GM12872 (cell line): ENCODE data around the gene BTBD6.

Experiments used
- TF ChIP-seq, protein P1 (sequence below): IDR thresholded peaks from 3 replicates; pipeline ENCODE4 v1.5.1; 2011; ENCODE audit warnings: low read depth, mild to moderate bottlenecking, low read length, moderate library complexity; ENCODE audit not compliant: insufficient read depth

The BTBD6 gene

DNA sequence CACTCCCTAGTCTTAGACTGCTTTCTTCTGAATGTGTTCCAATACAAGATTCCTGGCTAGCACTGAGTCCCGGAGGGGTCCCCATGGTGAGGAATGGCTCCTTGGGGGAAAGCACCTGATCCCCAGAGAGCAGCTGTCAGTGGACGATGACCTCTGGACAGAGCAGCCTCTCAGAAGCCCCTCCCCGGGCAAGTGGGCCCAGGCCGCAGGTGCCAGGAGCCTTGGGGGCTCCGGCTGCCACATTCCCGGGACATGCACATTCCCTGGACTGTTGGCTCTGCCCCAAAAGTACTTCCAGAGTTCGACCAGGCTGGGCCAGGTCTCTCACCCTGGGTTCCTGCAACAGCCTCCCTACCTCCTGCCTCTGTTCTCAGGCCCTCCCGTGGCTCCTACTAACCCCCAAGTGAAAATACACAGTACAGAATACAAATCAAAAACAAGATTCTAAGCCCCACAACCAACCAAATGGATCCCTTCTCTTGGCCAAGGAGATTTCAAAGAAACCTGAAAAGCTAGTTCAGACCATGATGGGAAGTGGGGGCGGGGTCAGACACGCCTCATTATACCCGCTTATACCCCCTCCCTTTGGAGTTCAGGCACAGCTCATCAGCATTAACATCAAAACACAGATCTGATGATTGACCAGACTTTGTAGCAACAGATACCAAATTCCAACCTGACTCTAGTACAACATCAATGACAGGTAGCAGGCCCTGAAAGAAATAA is 23.3 kb upstream of the BTBD6 start:
- TF ChIP-seq, protein P1, sequence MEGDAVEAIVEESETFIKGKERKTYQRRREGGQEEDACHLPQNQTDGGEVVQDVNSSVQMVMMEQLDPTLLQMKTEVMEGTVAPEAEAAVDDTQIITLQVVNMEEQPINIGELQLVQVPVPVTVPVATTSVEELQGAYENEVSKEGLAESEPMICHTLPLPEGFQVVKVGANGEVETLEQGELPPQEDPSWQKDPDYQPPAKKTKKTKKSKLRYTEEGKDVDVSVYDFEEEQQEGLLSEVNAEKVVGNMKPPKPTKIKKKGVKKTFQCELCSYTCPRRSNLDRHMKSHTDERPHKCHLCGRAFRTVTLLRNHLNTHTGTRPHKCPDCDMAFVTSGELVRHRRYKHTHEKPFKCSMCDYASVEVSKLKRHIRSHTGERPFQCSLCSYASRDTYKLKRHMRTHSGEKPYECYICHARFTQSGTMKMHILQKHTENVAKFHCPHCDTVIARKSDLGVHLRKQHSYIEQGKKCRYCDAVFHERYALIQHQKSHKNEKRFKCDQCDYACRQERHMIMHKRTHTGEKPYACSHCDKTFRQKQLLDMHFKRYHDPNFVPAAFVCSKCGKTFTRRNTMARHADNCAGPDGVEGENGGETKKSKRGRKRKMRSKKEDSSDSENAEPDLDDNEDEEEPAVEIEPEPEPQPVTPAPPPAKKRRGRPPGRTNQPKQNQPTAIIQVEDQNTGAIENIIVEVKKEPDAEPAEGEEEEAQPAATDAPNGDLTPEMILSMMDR = no peak

DNA sequence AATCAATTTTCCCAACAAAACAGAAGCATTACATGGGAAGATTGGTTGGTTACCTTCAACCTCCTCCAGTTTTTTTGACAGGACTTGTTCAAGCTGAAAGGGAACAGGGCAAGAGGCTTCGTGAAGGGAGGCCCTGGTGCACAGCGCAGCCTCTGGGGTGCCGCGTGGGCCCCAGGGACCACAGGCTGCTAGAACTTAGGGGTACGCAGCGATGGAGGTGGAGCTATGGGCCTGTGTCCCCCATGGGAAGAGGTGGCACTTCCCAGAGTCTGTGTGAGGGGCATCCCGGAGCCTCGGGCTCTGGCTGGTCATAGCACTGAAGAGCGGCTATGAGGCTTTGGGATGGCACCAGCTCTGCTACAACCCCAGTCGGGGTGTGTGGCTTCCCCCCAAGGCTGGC is 22.1 kb upstream of the BTBD6 start:
- TF ChIP-seq, protein P1 = no peak

DNA sequence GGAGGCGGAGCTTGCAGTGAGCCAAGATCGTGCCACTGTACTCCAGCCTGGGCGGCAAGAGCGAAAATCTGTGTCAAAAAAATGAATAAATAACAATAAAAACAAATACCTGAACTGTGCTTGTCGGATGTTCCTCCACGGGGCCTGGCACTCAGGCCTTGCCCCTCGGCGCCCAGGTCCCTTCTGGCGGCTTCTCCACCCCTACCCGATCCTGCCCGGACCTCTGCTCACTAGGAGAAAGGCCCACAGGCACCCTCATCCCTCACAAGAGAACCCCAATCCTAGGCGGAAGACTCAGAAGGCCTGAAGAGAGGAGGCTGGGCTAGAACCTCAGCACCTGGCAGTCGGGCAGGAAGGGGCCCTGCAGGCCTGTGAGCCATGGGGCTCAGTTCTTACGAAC is 21.0 kb upstream of the BTBD6 start:
- TF ChIP-seq, protein P1 = no peak

DNA sequence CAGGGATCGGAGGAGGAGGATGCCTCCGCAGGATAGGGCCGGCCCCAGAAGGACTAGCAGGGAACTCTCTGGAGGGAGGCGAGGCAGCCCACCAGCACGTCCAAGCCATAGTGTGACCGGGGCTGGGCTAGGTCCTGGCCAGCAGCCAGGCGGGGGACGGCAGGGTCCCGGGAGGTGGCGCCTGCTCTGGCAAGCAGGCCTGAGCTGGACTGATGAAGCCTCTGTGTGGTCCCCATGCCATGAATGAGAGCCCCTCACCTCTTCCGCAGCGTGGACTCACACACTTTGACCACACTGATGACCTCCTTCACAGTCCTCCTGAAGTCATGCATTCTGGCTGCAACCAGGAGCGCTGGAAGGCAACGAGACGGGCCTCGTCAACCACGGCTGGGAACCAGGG is 19.8 kb upstream of the BTBD6 start:
- TF ChIP-seq, protein P1 = no peak

DNA sequence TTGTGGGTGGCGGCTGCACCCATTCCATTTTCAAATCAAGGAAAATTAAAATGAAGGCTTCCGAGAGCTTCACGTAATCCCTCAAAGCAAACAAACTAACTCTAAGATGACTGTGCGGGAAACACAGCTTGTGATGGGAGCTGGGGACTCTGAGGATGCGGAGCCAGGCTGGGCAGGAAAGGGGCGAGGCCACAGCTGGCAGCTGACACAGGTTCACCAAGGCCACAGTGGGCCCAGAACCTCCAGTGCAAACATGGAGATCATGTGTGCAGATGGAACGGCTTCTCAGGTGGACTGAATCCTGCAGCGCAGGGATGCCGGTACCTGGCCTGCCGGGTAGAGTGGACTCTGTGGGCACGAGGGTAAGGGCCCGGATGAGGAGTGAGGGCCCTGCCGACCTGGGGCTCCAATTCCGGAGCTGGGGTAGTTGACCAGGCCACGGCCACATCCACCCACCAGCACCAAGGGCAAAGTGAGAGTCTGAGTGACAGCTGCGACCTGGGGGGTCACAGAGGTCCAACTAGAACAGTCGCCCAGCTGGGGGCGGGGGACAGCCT is 19.2 kb upstream of the BTBD6 start:
- TF ChIP-seq, protein P1 = no peak

DNA sequence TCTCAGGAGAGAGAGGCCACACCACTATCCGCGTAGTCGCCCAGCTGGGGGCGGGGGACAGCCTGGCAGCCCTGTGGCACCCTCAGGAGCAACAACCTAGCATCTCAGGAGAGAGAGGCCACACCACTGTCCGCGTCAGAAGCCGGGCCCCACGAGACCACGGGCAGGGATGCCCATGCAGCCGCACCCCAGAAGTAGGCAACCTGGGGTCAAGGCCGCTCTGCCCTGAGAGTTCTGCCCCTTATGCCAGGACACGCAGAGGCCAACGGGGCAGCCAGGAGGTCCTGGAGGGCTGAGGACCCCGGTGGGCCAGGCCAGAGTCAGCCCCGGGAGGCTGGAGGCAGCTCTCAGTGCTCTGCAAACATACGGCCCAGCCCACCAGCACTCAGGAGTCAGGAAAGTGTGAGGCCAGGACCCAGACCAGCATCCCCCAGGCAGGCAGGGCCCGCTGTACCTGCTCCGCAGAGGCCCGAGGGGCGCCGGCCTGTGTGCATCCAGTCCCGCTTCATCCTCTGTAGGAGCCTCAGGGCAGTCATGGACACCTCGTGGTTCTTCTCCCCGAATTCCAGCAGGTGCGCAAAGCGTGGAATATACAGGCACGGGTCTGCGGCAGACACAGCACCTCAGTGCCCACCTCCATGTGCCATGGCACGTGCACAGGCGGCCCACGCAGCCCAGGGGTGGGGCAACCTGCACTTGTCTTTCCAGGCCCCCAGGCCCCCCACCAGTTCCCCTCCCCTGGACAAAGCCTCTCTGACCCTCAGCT is 7.3 kb upstream of the BTBD6 start:
- TF ChIP-seq, protein P1 = no peak

DNA sequence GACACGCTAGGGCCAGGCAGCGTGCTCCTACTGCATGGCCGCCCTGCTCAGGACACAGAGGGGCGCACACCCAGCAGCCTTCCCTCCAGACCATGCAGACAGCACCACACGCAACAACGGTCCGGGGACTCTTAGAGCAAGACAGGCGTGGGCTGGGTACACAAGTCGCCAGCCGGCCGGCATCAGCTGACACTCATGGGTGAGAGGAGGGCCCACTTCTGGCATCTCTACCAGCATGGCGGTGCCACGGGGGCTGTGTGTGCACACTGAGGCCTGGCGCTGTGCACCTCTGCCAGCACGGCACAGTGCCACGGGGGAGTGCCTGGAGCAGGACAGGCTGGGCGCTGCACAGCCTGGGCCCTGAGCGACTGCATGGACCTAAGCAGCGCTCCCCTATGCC is 6.7 kb upstream of the BTBD6 start:
- TF ChIP-seq, protein P1 = no peak
